ENCODE results near the gene GDAP1L1. TPM values are rescaled to one million over a fixed set of nuclear protein-coding genes. Genes with fewer than 3 reads are reported as not detected.
"Not testable (repeated sequence)": the region's sequence is repeated elsewhere in the genome, so short reads cannot be mapped to it uniquely, and the experiment has no call there.

The GDAP1L1 gene
- total RNA-seq, 1 donor from 2014 or later: not detected

- H3K36me3 Mint-ChIP-seq (ENCODE audit: unreplicated experiment): no peaks in the 10 kb centered on the region
- no peak overlapping the region for H3K4me3 Mint-ChIP-seq (ENCODE audit: unreplicated experiment)
Measured at GRCh38 chr20:44297721-44298120, 50.6 kb downstream of the GDAP1L1 start.

GRCh38 chr20:44299011-44299535, 52.0 kb downstream of the GDAP1L1 start:
- not testable (repeated sequence) for H3K4me1 Mint-ChIP-seq (ENCODE audit: unreplicated experiment); H3K27me3 Mint-ChIP-seq (ENCODE audit: unreplicated experiment); H3K9me3 Mint-ChIP-seq (ENCODE audit: unreplicated experiment); H3K36me3 Mint-ChIP-seq (ENCODE audit: unreplicated experiment); H3K27ac Mint-ChIP-seq (ENCODE audit: unreplicated experiment); H3K4me3 Mint-ChIP-seq (ENCODE audit: unreplicated experiment); DNase-seq (ENCODE audit: extremely low spot score, unreplicated experiment)

More at GRCh38 chr20:44297721-44298120, 50.6 kb downstream of the GDAP1L1 start:
- no peak overlapping the region for H3K27ac Mint-ChIP-seq (ENCODE audit: unreplicated experiment)
- H3K27me3 Mint-ChIP-seq (ENCODE audit: unreplicated experiment): no peaks in the 10 kb centered on the region
- H3K9me3 Mint-ChIP-seq (ENCODE audit: unreplicated experiment): no peaks in the 10 kb centered on the region
- no peak for TF ChIP-seq CTCF (IDR thresholded peaks at IDR 0.05)
- no peak for DNase-seq (ENCODE audit: extremely low spot score, unreplicated experiment)
- H3K4me1 Mint-ChIP-seq (ENCODE audit: unreplicated experiment): peaks cover 2% of the 10 kb centered on the region

GRCh38 chr20:44301285-44301684, 54.2 kb downstream of the GDAP1L1 start:
- no peaks in the 10 kb centered on the region for H3K36me3 Mint-ChIP-seq (ENCODE audit: unreplicated experiment)
- H3K9me3 Mint-ChIP-seq (ENCODE audit: unreplicated experiment): no peaks in the 10 kb centered on the region
- TF ChIP-seq CTCF (IDR thresholded peaks at IDR 0.05): no peak
- DNase-seq (ENCODE audit: extremely low spot score, unreplicated experiment): no peak
- H3K27me3 Mint-ChIP-seq (ENCODE audit: unreplicated experiment): no peaks in the 10 kb centered on the region
- H3K27ac Mint-ChIP-seq (ENCODE audit: unreplicated experiment): no peak overlapping the region
- H3K4me3 Mint-ChIP-seq (ENCODE audit: unreplicated experiment): no peak overlapping the region
- no peaks in the 10 kb centered on the region for H3K4me1 Mint-ChIP-seq (ENCODE audit: unreplicated experiment)

GRCh38 chr20:44302026-44302669, 55.0 kb downstream of the GDAP1L1 start:
- no peak for DNase-seq (ENCODE audit: extremely low spot score, unreplicated experiment)
- no peak for TF ChIP-seq CTCF (IDR thresholded peaks at IDR 0.05)
- Mint-ChIP-seq H3K4me3 (ENCODE audit: unreplicated experiment) (no peak overlapping the region), H3K36me3 (ENCODE audit: unreplicated experiment) (no peaks in the 10 kb centered on the region), H3K4me1 (ENCODE audit: unreplicated experiment) (no peaks in the 10 kb centered on the region), H3K27me3 (ENCODE audit: unreplicated experiment) (no peaks in the 10 kb centered on the region), H3K27ac (ENCODE audit: unreplicated experiment) (no peak overlapping the region), H3K9me3 (ENCODE audit: unreplicated experiment) (no peaks in the 10 kb centered on the region)

DNA sequence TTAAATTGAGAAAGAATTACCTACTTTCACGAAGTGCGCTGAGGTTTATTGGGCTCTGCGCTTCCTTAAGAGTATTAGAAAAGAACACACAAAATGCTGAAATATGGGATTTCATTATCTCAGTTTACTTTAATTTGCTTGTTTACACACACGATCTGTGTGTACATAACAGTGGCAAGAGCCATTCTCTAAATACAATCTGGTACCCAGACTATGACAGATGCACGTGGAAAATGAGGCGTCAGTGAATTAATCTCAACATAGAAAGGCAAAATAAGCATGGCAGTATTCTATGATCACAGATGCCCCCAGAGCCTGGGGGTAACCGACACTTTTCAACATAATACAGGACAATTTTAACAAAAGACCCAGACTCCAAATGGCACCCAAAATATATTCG, 55.6 kb downstream of the GDAP1L1 start:
- Mint-ChIP-seq H3K4me1 (ENCODE audit: unreplicated experiment) (no peaks in the 10 kb centered on the region), H3K27me3 (ENCODE audit: unreplicated experiment) (no peaks in the 10 kb centered on the region), H3K27ac (ENCODE audit: unreplicated experiment) (no peak overlapping the region), H3K36me3 (ENCODE audit: unreplicated experiment) (no peaks in the 10 kb centered on the region), H3K9me3 (ENCODE audit: unreplicated experiment) (no peaks in the 10 kb centered on the region), H3K4me3 (ENCODE audit: unreplicated experiment) (no peak overlapping the region)
- no peak for DNase-seq (ENCODE audit: extremely low spot score, unreplicated experiment)
- no peak for TF ChIP-seq CTCF (IDR thresholded peaks at IDR 0.05)

All from osteocyte (in vitro differentiated cells).